ENCODE results near the gene PFKM.
A peak's percentile ranks its signal among the peaks of the same experiment; 100 is the strongest.

The PFKM gene

GRCh38 chr12:48191096-48191495 is 71.9 kb downstream of the PFKM start:
- TF ChIP-seq CTCF (conservative IDR thresholded peaks at IDR 0.05) = no peak

GRCh38 chr12:48192861-48193260 is 73.7 kb downstream of the PFKM start:
- TF ChIP-seq CTCF (conservative IDR thresholded peaks at IDR 0.05) = no peak
- H3K27ac ChIP-seq = peak overlapping the region; percentile 75

More at GRCh38 chr12:48191096-48191495, 71.9 kb downstream of the PFKM start:
- H3K27ac ChIP-seq = no peak overlapping the region

GRCh38 chr12:48193623-48194022 is 74.5 kb downstream of the PFKM start:
- peak overlapping the region; percentile 75 for H3K27ac ChIP-seq
- TF ChIP-seq CTCF (conservative IDR thresholded peaks at IDR 0.05) = no peak

GRCh38 chr12:48194799-48195201 is 75.6 kb downstream of the PFKM start:
- H3K27ac ChIP-seq = peak overlapping the region; percentile 75
- no peak for TF ChIP-seq CTCF (conservative IDR thresholded peaks at IDR 0.05)
